Central memory CD8-positive, alpha-beta T cell (primary cell): ENCODE measurements around the gene HIGD1B.

ENCODE experiments used
- ATAC-seq: fragments of 150-1000 bp; cut with Tn5 transposase; replicated peaks from 2 replicates; pipeline ENCODE4 v1.10.0; 2022; ENCODE audit warnings: mild to moderate bottlenecking, moderate FRiP score, moderate number of reproducible peaks; ENCODE audit not compliant: poor library complexity, severe bottlenecking; ENCODE audit errors: extremely low read depth
- DNase-seq, 2 donors: peaks; one replicate each; pipeline ENCODE4 v3.0.0; 2021; ENCODE audit warnings: low spot score in 2 of 2
- H3K27ac Mint-ChIP-seq: one replicate; pipeline ENCODE4 v1.8.0; 2022; ENCODE audit warnings: low read depth, mild to moderate bottlenecking, moderate library complexity, mixed read lengths
- H3K27me3 Mint-ChIP-seq: one replicate; pipeline ENCODE4 v1.8.0; 2022; ENCODE audit warnings: mixed read lengths
- H3K36me3 Mint-ChIP-seq: one replicate; pipeline ENCODE4 v1.8.0; 2022; ENCODE audit warnings: mild to moderate bottlenecking, moderate library complexity, mixed read lengths; ENCODE audit not compliant: insufficient read depth
- H3K4me1 Mint-ChIP-seq: one replicate; pipeline ENCODE4 v1.8.0; 2022; ENCODE audit warnings: mixed read lengths
- H3K4me3 Mint-ChIP-seq: one replicate; pipeline ENCODE4 v1.8.0; 2022; ENCODE audit warnings: mild to moderate bottlenecking, moderate library complexity, mixed read lengths
- H3K9me3 Mint-ChIP-seq: one replicate; pipeline ENCODE4 v1.8.0; 2022; ENCODE audit warnings: mixed read lengths

The HIGD1B gene

GRCh38 chr17:44894642-44895041, 47.0 kb downstream of the HIGD1B start:
- H3K27ac Mint-ChIP-seq: no peak overlapping the region
- DNase-seq: no peak
- H3K4me3 Mint-ChIP-seq: no peak overlapping the region
- peaks cover 28% of the 10 kb centered on the region for H3K4me1 Mint-ChIP-seq
- peaks cover 43% of the 10 kb centered on the region for H3K36me3 Mint-ChIP-seq
- no peaks in the 10 kb centered on the region for H3K27me3 Mint-ChIP-seq
- H3K9me3 Mint-ChIP-seq: no peaks in the 10 kb centered on the region
- no peak for ATAC-seq

GRCh38 chr17:44898768-44899073, 51.0 kb downstream of the HIGD1B start:
- Mint-ChIP-seq H3K27ac (peak overlapping the region; percentile 99), H3K27me3 (no peaks in the 10 kb centered on the region), H3K4me1 (peaks cover 30% of the 10 kb centered on the region), H3K9me3 (no peaks in the 10 kb centered on the region), H3K4me3 (peak overlapping the region; percentile 84), H3K36me3 (peaks cover 32% of the 10 kb centered on the region)
- ATAC-seq: no peak
- DNase-seq: peak in 1 of 2 donors; percentile 22

- H3K36me3 Mint-ChIP-seq: peaks cover 28% of the 10 kb centered on the region
- peak within 1 kb of the TSS; percentile 99 for H3K27ac Mint-ChIP-seq
- H3K4me1 Mint-ChIP-seq: peaks cover 30% of the 10 kb centered on the region
- DNase-seq (peak; percentile 94 to 97), ATAC-seq (peak; percentile 94)
- no peaks in the 10 kb centered on the region for H3K9me3 Mint-ChIP-seq
- H3K4me3 Mint-ChIP-seq: peak within 1 kb of the TSS; percentile 84
- no peaks in the 10 kb centered on the region for H3K27me3 Mint-ChIP-seq
Observed at GRCh38 chr17:44899074-44899782, 51.5 kb downstream of the HIGD1B start, which contains the start of gene EFTUD2. Gene EFTUD2 (minus strand): TSS chr17:44899445. CDS start chr17:44894521, 4,924 bp downstream.
